SHP77 treated with DMSO at 0.1 percent for 48 hours (cell line): Measurements from ENCODE around the gene MAP4K2.

Experiments used
- DNase-seq: peaks from one replicate; lab custom pipeline; 2025; lab: John Stamatoyannopoulos, UW

Gene MAP4K2

GRCh38 chr11:64791781-64792291 is 11.2 kb downstream of the MAP4K2 start:
- no peak for DNase-seq

GRCh38 chr11:64790205-64791095 is 12.6 kb downstream of the MAP4K2 start:
- DNase-seq, result no peak

DNA sequence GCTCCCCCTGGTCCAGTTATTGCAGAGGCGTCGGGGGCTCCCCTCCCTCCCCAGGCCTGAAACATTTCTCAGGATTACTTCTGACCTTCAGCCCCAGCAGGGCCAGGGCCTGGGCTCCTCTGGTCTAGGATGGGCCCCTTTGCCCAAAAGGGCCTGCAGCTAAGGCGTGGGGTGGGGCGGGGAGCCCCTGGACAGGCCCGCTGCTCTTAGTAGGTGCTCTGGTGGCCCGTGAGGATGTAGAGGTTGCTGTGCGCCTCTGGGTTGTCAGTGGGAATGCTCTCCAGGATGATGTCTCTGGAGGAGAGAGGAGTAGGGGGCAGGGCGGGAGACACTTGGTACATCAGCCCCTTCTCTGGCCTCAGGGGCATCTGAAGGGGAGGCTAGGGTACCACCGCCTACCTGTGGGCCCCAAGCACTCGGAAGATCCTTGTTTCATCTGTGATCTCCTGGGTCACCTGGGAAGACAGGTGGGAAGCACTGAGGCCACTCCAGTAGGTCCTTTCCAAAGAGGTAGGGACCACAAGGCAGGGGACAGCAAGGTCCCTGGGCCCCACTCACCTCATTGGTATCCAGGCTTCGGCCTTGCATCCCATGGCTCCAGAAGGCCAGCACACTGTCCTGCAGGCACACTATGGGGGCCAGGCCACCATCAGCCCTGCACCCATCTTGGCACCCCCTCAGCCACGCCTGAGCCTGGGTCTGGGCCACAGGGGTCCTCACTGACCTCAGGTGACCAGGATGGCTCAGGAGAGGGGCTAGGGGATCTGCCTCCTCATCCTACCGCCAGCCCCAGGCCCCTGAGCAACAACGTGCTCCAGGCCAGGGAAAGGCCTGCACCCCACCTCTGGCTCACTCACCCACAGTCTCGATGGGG is 13.4 kb downstream of the MAP4K2 start:
- DNase-seq, result no peak

DNA sequence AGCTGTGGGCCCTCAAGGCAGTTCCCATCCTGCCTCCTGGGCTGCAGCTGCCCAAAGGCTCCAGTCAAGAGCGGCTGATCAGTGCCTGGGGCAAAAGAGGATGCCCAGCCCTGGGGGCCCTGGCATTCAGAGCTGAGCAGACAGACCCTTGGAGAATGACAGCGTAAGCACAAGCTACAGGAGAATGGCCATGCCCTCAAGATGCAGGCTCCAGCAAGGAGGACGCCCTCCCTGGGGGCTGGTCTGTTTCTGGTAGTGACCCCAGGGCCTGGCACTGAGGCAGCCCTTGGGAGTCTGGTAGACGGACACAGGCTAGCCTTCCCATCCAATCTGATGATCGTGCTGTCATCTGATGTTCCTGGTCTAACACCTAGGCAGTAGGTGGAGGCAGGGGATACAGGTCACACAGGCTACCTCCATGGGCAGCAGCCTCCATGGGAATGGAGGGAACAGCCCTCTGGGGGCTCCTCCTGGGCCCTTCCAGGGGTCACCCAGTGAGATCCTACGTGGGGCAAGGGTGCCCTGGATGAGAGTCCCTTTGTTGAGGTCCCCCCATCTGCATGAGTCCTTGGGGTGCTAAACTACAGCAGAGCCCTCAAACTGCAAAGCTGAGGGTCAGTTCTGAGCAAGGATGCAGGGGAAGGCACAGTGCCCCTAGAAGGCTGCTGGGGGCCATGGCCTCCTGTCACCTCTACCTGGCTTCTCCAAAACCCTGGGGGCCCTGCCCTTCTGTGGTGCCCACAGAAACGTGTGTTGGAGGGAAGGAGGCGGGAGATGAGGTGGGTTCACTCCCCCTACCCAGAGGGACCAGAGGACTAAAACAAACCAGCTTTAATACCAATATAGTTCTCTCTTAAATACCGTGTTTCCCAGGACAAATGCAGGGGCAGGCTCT is 14.4 kb downstream of the MAP4K2 start:
- DNase-seq, result no peak

DNA sequence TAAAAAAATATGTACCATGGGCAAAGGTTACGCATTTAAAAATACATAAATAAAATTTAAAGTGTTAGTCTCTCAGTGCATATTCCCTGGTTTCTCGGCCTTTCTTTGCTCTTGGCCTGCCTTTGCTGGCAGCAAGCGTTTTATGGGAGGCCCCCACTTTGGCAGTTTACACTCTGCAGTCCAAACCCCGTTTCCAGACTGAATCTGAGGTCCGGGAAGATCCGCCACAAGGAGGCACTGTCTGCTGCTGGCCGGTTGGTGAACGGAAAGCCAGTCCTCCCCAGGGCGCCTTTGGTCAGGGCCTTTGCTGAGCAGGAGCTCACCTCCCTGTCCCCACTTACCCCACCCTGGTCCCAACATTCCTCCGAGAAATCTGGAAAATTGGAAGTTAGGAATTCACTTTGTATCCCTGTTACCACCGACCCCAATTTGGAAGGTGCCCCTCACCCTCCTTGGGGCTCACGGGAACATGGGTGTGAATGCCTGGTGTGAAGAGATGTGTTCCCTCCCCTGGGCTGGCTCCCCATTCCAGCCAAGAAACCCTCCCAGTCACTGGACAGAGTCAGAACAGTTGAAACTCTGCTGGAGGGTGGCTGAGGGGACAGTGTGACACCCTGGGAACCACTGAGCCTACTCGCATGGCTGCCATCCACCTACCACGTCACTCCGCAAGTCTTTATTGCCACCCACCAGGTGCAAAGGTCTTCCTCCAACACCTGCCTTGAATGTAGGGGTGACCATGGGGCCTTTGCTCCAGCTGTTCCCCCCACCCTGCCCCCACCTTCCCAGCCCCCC is 15.3 kb downstream of the MAP4K2 start:
- DNase-seq, result peak; percentile 31

DNA sequence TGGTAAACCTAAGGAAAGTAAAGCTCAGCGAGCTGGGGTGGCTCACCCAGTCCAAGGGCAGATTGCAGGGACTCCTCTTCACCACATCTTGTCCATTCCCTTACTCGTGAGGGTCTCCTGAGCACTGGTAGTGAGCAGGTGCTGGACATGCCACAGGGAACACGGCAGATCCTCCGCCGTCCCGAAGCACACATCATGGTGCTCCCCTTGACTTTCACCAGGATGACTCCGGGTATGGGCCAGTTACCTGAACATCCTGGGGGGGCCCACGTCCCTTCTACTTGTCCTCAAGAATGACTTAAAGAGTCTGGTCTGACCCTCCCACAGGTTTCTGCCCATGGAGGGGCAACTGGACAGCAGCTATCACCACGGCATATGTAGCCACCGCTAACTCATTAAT is 16.7 kb downstream of the MAP4K2 start:
- DNase-seq, result no peak

GRCh38 chr11:64784813-64785581 is 18.0 kb downstream of the MAP4K2 start:
- DNase-seq, result no peak

DNA sequence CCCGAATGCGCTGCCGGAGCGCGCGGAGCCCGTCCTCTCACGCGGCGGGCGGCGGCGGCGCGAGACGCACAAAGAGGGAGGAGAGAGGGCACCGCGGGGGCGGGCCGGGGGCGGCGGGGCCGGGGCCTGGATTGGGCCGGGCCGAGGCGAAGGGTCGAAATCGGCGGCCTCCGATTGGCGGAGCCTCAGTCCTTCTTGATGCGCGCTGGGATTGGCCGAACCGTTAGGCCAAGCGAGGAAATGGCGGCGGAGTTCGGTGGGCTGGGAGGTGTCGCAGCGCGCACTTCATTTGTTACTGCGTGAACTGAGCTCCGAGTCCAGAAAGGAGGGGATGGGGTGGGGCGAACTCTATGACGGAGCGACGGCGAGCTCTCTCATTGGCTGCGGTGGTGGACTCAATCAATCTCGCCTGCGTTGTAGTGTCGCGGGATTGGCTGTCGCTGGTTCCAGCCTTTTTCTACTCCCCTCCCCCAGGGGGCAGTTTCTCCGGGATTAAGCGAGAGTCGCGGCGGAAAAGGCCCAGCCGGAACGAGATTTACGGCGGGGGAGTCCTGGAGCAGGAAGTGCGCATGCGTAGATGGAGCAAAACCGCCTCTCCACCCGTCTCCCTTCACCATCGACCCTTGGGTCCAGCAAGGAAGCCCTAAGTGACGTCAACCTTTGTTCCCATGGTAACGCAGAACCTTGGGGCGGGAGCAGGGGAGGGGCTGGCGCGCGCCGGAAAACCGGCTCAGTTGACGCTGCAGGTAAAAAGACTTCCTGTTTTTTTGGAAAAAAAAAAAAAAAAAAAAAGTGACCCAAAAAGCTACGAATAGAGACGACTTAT is 24.3 kb downstream of the MAP4K2 start, which contains the start of gene SF1:
TSS of gene SF1 (minus strand) at position 70 of the 826 bp plus-strand sequence. CDS start 150 bp downstream, outside the sequence.
- DNase-seq, result peak; percentile 98

- DNase-seq, result no peak
Observed at GRCh38 chr11:64778223-64778472, 24.9 kb downstream of the MAP4K2 start.

DNA sequence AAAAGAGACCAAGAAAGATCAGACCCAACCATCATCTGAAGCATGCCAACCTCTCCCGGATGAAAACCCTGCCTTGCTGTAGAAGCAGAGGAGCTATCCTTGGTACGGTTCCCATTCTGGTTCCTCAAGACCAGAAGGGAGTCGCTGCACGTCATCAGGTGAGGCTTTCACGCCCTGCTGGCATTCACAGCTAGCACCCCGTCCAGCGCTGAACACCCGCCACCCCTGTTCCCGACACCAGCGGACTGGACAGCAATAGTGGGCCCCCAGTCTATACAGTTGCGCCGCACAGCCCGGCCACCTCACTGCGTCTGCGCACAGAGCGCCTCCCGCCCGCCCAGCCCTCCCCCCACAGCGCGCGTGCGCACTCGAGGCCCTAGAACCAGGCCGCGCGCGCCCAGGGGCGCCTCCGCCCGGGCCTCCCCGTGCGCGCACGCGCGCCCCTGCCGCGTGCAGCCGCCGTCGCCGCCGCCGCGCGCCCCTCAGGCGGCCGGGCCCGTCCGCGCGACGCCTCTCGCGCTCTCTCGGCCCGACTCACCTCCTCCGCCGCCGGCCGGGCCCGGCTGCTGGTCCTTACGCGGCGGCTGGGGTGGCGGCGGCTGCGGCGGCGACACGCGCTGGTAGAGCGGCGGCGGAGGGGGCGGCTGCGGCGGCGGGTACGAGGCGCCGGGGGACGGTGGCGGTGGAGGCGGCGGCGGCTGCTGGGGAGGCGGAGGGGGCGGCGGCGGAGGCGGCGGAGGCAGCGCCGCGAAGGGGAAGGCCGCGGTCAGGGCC is 25.4 kb downstream of the MAP4K2 start:
- no peak for DNase-seq

GRCh38 chr11:64776875-64777274 is 26.1 kb downstream of the MAP4K2 start:
- DNase-seq, result no peak

DNA sequence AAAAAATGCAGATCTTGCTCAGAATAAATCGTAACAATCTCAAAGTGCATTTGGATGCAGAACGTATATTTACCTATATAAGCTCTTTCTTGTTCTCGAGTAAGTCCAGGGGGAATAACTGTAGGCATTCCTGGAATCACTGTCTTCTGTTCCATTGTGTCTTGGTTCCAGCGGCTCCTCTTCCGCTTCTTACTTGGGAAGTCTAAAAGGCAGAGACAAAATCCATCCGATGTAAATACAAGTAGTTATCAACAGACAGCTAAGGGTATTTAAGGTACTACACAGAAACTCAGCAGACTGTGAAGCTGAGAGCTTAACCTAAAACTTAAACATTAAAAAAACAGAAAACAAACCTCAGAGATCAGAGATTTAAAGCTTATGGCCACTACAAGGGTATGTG is 26.6 kb downstream of the MAP4K2 start:
- DNase-seq, result no peak

DNA sequence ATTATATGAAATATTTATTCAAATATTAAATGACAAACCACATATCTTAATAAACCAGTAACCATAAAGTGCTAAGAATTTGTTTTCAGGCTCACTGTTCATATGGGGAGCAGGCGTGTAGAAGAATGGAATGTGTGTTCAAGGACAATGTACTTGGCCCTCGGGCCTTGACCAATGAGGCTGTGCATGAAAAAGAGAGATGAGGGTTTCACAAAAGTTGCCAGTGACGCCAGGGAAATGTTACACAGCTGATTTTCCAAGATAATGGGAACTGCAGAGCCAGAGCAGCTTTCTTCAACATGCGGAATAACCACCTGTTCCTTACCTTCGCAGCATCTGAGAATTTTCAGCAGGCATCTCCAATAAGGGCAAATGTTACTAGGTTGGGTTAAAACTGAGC is 28.9 kb downstream of the MAP4K2 start:
- no peak for DNase-seq

- no peak for DNase-seq
Observed at GRCh38 chr11:64772303-64773018, 30.6 kb downstream of the MAP4K2 start.

- no peak for DNase-seq
Observed at GRCh38 chr11:64771861-64772260, 31.2 kb downstream of the MAP4K2 start.

DNA sequence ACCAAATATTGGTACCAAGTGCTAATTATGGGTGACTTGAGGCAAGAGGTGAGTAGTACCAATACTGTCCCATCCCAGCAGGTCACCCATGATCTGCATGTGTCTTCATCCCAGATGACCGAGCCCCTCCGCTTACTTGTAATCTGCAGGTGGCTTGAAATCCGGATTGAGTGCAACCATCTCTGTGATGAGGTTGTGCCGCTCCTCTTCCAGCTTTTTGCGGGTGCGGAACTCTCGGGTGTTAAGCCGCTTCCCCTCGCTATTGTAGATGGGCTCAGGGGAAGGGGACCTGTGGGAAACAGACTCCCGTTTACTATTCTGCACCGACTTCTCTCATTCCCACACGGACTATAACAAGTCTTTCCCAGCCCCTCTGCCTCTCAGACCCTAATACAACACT is 32.9 kb downstream of the MAP4K2 start:
- no peak for DNase-seq

DNA sequence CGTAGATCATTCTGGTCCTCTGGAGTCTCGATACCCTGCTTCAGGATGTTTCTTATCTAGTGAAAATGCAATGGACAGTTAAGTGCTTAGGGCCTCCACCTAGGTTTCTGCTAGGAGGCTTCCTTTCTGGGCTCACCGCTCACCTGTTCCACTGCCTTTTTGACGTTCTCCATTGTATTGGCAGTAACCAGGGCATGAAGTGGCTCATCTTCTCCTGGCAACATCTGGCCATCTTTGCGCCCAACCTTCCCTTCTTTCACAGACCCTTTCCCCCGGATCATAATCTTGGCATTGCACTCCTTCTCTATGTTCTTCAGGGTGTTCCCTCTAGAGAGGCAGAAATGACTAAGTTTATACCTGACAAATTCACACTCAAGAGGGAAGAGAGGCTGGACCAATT is 33.7 kb downstream of the MAP4K2 start:
- no peak for DNase-seq

GRCh38 chr11:64768300-64768694 is 34.7 kb downstream of the MAP4K2 start:
- DNase-seq, result no peak
